ENCODE data around the gene DIAPH3. TPM values are rescaled to one million over a fixed set of nuclear protein-coding genes. Genes with fewer than 3 reads are reported as not detected.

The DIAPH3 gene
- total and polyA plus RNA-seq, 2 of the 8 experiments (the other 6 are each of a cell fraction or from before 2014, with no cell fraction given): 8.0 to 30.8 TPM

DNA sequence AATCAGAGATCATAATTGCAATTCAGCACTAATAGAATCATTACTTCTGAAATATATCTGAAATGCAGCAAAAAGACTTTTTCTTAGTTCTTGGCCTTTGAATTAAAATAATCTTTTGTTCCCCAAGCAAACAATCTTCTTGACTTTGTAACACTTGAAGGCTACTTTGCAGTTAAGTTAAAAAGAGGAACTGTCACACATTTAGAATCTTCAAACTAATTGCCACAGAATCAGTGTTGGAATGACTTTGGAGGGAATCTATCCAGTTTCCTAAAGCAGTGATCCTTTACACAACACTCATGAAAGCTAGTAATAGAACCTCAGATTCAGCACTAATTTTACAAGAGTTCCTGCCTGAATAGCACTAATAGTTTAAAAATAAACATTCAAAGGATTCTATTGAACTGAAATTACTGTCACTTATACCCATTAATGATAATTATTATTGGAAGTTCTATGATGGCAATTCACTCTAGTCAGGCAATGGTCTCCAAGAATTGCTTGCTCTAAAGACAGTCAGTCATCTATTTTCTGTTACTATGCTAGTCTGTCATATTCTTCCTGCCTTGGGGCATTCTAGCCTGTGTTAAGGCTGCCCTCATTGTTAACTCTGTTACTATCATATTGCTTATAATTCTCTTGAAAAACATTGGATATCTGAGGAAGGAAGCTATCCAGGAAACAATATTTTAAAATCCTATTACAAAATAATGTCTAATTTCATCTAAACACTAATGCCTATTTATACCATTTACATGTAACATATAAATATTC lies 362.4 kb downstream of the DIAPH3 start:
- Histone ChIP-seq H2BK12ac (ENCODE audit: low read depth, low read length) (no peak overlapping the region), H2BK5ac (ENCODE audit: low read depth, low read length) (no peak overlapping the region), H2AK5ac (ENCODE audit: low read depth, low read length) (no peak overlapping the region), H3K23ac (ENCODE audit: insufficient read length) (no peak overlapping the region), H4K20me1 (replicated peaks in 1 of 2; ENCODE audit: control insufficient read depth in 1 of 2, insufficient read depth in 2 of 2, low read length in 2 of 2) (no peaks in the 10 kb centered on the region), H3K4me1 (replicated peaks in 1 of 4; ENCODE audit: control insufficient read depth in 3 of 4, insufficient read depth in 4 of 4, low read length in 3 of 4) (peaks cover 0 to 7% (median 1%) of the 10 kb centered on the region in 4 experiments; a peak in 3 of 7 replicates), H3K9ac (replicated peaks in 1 of 4; ENCODE audit: extremely low read depth in 1 of 4, low read depth in 3 of 4, low read length in 3 of 4) (no peak overlapping the region), H3K4me3 (ENCODE audit: extremely low read depth in 1 of 4, insufficient read depth in 2 of 4, low read depth in 3 of 4, low read length in 4 of 4) (no peak overlapping the region), H3K27me3 (replicated peaks in 1 of 4; ENCODE audit: control insufficient read depth in 3 of 4, extremely low read depth in 1 of 4, insufficient read depth in 3 of 4, low read length in 3 of 4) (no peaks in the 10 kb centered on the region), H3K36me3 (ENCODE audit: control insufficient read depth in 2 of 4, insufficient read depth in 4 of 4, low read length in 3 of 4) (no peaks in the 10 kb centered on the region; a peak in 1 of 8 replicates), H3K79me2 (ENCODE audit: control insufficient read depth in 1 of 2, insufficient read depth in 2 of 2, low read length in 2 of 2) (no peaks in the 10 kb centered on the region), H3K27ac (ENCODE audit: low read depth, low read length) (no peak overlapping the region), H3K56ac (replicated peaks; ENCODE audit: insufficient read length, low read depth, low read length) (no peak overlapping the region), H3K4me2 (ENCODE audit: insufficient read depth in 1 of 2, low read depth in 2 of 2, low read length in 2 of 2) (no peak overlapping the region), H4K91ac (replicated peaks; ENCODE audit: insufficient read length, low read length) (no peak overlapping the region), H2BK120ac (replicated peaks; ENCODE audit: low read depth, low read length) (no peak overlapping the region), H4K5ac (ENCODE audit: insufficient read length, low read depth, low read length) (no peak overlapping the region), H2BK15ac (ENCODE audit: low read length) (no peak overlapping the region), H3K18ac (ENCODE audit: extremely low read depth, low read length) (no peak overlapping the region), H3K14ac (ENCODE audit: insufficient read length) (no peak overlapping the region), H2BK20ac (ENCODE audit: low read length) (no peak overlapping the region), H4K8ac (ENCODE audit: extremely low read depth, insufficient read depth, low read length) (no peak overlapping the region), H3K4ac (replicated peaks; ENCODE audit: insufficient read length, low read depth, low read length) (no peak overlapping the region), H3K23me2 (ENCODE audit: low read depth, low read length) (peaks cover 2% of the 10 kb centered on the region; the same call in 1 of the 2 replicates), H3K9me3 (ENCODE audit: insufficient read depth in 2 of 2, low read depth in 1 of 2, low read length in 1 of 2) (no peaks in the 10 kb centered on the region), H3K79me1 (ENCODE audit: low read depth, low read length) (no peaks in the 10 kb centered on the region), H2AFZ (ENCODE audit: low read length) (no peak overlapping the region)
- ChIA-PET POLR2A (ENCODE audit: partially characterized antibody) (no interaction called here), CTCF (ENCODE audit: partially characterized antibody) (no interaction called here)
- DNase-seq (ENCODE audit: low read depth in 1 of 2, low spot score in 2 of 2): no peak
- no peak for FAIRE-seq
- TF ChIP-seq SP4 (IDR thresholded peaks at IDR 0.05; ENCODE audit: low read length) (no peak), POLR2AphosphoS5 (IDR thresholded peaks at IDR 0.05; ENCODE audit: low read depth, low read length) (no peak), CBX8 (IDR thresholded peaks at IDR 0.05; ENCODE audit: borderline replicate concordance, low read depth, low read length) (no peak), FOSL1 (IDR thresholded peaks at IDR 0.05; ENCODE audit: insufficient read depth, low read depth, low read length) (no peak), EZH2 (IDR thresholded peaks at IDR 0.05; ENCODE audit: low read depth, low read length, severe bottlenecking) (no peak), KDM5A (IDR thresholded peaks at IDR 0.05; ENCODE audit: low read length) (no peak), GTF2F1 (IDR thresholded peaks at IDR 0.05; ENCODE audit: borderline replicate concordance, low read depth, low read length) (no peak), CHD2 (IDR thresholded peaks at IDR 0.05; ENCODE audit: low read length) (no peak)
- TF ChIP-seq, protein P1, sequence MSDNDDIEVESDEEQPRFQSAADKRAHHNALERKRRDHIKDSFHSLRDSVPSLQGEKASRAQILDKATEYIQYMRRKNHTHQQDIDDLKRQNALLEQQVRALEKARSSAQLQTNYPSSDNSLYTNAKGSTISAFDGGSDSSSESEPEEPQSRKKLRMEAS (IDR thresholded peaks at IDR 0.05): no peak

Data from H1 (cell line).